DOHH2 (cell line): ENCODE data around the gene LGALS1.

Source experiments
- EZH2phosphoT487 ChIP-seq: fragments of 200-600 bp; sonication (generic); IDR thresholded peaks from 2 replicates; pipeline ENCODE4 v1.6.1; 2017; ENCODE audit warnings: borderline replicate concordance, mild to moderate bottlenecking, antibody characterized with exemption, low read length, moderate library complexity, mixed read lengths
- TF ChIP-seq, protein P1 (sequence below): fragments of 200-600 bp; sonication (generic); IDR thresholded peaks from one replicate; pipeline ENCODE4 v1.5.1; 2014; ENCODE audit warnings: antibody characterized with exemption, mild to moderate bottlenecking, low read depth, low read length; ENCODE audit not compliant: poor library complexity, severe bottlenecking

DNA sequence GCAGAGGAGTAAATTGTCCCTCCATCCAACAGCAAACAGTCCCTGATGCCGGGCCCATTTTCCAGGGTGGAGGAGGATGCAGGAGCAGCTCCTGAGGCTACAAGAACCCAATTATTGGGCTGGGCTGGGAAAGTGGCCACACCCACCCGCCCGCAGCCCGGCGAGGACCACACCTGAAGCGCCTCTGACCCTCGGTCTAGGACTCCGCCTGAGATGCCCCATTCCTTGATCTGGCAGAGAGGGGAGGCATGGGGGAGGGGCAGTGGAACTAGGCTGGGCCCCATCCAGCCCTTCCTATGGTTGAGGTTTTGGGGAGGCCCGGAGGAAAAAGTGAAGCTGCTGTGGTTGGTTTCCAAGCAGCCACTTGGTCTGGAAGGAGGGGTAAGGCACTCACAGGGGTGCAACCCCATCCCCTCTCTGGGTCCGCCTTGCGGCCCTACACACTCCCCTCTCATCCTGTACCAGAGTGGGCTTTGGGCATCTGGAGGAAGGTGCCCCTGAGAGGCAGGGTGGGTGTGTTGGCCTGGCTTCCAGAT, 2.4 kb upstream of the LGALS1 start:
- TF ChIP-seq, protein P1, sequence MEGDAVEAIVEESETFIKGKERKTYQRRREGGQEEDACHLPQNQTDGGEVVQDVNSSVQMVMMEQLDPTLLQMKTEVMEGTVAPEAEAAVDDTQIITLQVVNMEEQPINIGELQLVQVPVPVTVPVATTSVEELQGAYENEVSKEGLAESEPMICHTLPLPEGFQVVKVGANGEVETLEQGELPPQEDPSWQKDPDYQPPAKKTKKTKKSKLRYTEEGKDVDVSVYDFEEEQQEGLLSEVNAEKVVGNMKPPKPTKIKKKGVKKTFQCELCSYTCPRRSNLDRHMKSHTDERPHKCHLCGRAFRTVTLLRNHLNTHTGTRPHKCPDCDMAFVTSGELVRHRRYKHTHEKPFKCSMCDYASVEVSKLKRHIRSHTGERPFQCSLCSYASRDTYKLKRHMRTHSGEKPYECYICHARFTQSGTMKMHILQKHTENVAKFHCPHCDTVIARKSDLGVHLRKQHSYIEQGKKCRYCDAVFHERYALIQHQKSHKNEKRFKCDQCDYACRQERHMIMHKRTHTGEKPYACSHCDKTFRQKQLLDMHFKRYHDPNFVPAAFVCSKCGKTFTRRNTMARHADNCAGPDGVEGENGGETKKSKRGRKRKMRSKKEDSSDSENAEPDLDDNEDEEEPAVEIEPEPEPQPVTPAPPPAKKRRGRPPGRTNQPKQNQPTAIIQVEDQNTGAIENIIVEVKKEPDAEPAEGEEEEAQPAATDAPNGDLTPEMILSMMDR = no peak
- TF ChIP-seq EZH2phosphoT487 = no peak
